IMR-90 (cell line): Measurements from ENCODE around the gene AKR7A2. TPM values are rescaled to one million over a fixed set of nuclear protein-coding genes. Genes with fewer than 3 reads are reported as not detected.

Experiments
- ATAC-seq: fragments of 200-7000 bp; cut with Tn5 transposase; 2 replicates; pipeline ENCODE4 v1.9.1; 2020; ENCODE audit warnings: low read depth, mild to moderate bottlenecking, moderate library complexity
- BruUV-seq: library from RNA; stranded (reverse); fragments of 400-500 nt; replicated peaks from 2 replicates; lab custom pipeline; 2021; lab: Mats Ljungman, UMichigan
- CTCF ChIA-PET: fragments of 300-600 bp; formaldehyde crosslinking; extraction: SDS; loops from one replicate; lab custom pipeline; 2021; ENCODE audit warnings: antibody characterized with exemption; lab: Yijun Ruan, JAX
- POLR2A ChIA-PET: fragments of 300-600 bp; sonication (Branson Sonifier 250); formaldehyde crosslinking; loops from one replicate; lab custom pipeline; 2022; ENCODE audit warnings: antibody characterized with exemption; ENCODE audit not compliant: unreplicated experiment; lab: Charles Lee
- DNase-seq: peaks from one replicate; pipeline ENCODE4 v3.0.0; 2013
- H2AFZ ChIP-seq: replicated peaks from 2 replicates; pipeline ENCODE3; 2013; ENCODE audit warnings: low read length, mild to moderate bottlenecking; ENCODE audit not compliant: poor library complexity
- H2AK5ac ChIP-seq: 2 replicates; pipeline ENCODE4 v1.6.1; 2013; ENCODE audit warnings: low read depth, low read length, inconsistent platforms
- H2AK9ac ChIP-seq: replicated peaks from 2 replicates; pipeline ENCODE3; 2013; ENCODE audit warnings: mild to moderate bottlenecking, low read depth, low read length, moderate library complexity; ENCODE audit not compliant: poor library complexity
- H2BK120ac ChIP-seq: 2 replicates; pipeline ENCODE4 v1.6.1; 2013; ENCODE audit warnings: low read depth, low read length, inconsistent platforms
- H2BK15ac ChIP-seq: 3 replicates; pipeline ENCODE4 v1.6.1; 2013; ENCODE audit warnings: low read depth, low read length, inconsistent platforms
- H2BK20ac ChIP-seq: 2 replicates; pipeline ENCODE4 v1.6.1; 2013; ENCODE audit warnings: low read depth, mild to moderate bottlenecking, inconsistent platforms, low read length, moderate library complexity
- H2BK5ac ChIP-seq: 2 replicates; pipeline ENCODE4 v1.6.1; 2013; ENCODE audit warnings: mild to moderate bottlenecking, low read depth, low read length, inconsistent platforms; ENCODE audit not compliant: poor library complexity, severe bottlenecking
- H3K14ac ChIP-seq: replicated peaks from 2 replicates; pipeline ENCODE4 v1.6.1; 2013; ENCODE audit warnings: low read depth, low read length, inconsistent platforms
- H3K18ac ChIP-seq: 2 replicates; pipeline ENCODE4 v1.6.1; 2013; ENCODE audit warnings: low read depth, low read length, control low read depth
- H3K23ac ChIP-seq: 2 replicates; pipeline ENCODE4 v1.6.1; 2013; ENCODE audit warnings: low read depth, low read length, inconsistent platforms
- H3K27ac ChIP-seq: 2 replicates; pipeline ENCODE4 v1.5.1; 2013; ENCODE audit warnings: mild to moderate bottlenecking, control low read depth, low read length; ENCODE audit not compliant: insufficient read depth
- H3K27me3 ChIP-seq: 2 replicates; pipeline ENCODE4 v1.6.1; 2013; ENCODE audit warnings: low read length; ENCODE audit not compliant: control insufficient read depth, insufficient read depth
- H3K36me3 ChIP-seq: 2 replicates; pipeline ENCODE4 v1.6.1; 2013; ENCODE audit warnings: low read length, mixed read lengths; ENCODE audit not compliant: control insufficient read depth, insufficient read depth
- H3K4ac ChIP-seq: 2 replicates; pipeline ENCODE4 v1.6.1; 2013; ENCODE audit warnings: low read depth, low read length, inconsistent platforms
- H3K4me1 ChIP-seq: 2 replicates; pipeline ENCODE4 v1.6.1; 2013; ENCODE audit warnings: low read length, mixed read lengths; ENCODE audit not compliant: control insufficient read depth, insufficient read depth
- H3K4me2 ChIP-seq: 2 replicates; pipeline ENCODE4 v1.6.1; 2013; ENCODE audit warnings: low read depth, mild to moderate bottlenecking, control low read depth, low read length, moderate library complexity
- H3K4me3 ChIP-seq: 2 replicates; pipeline ENCODE4 v1.5.1; 2013; ENCODE audit warnings: low read depth, mild to moderate bottlenecking, control low read depth, low read length, moderate library complexity; ENCODE audit not compliant: insufficient read depth
- H3K56ac ChIP-seq: 2 replicates; pipeline ENCODE4 v1.6.1; 2013; ENCODE audit warnings: low read length, inconsistent platforms; ENCODE audit not compliant: insufficient read depth; ENCODE audit errors: extremely low read depth
- H3K79me1 ChIP-seq, 2 experiments: 2 replicates each; pipeline ENCODE4 v1.6.1; 2013; ENCODE audit warnings: low read length in 2 of 2, inconsistent platforms in 1 of 2, low read depth in 1 of 2
- H3K9ac ChIP-seq: 2 replicates; pipeline ENCODE4 v1.6.1; 2013; ENCODE audit warnings: low read depth, low read length, control low read depth
- H3K9me1 ChIP-seq: 2 replicates; pipeline ENCODE4 v1.6.1; 2013; ENCODE audit warnings: low read length, inconsistent platforms; ENCODE audit not compliant: insufficient read depth
- H3K9me3 ChIP-seq: 2 replicates; pipeline ENCODE4 v1.6.1; 2013; ENCODE audit warnings: low read length; ENCODE audit not compliant: control insufficient read depth, insufficient read depth
- H4K20me1 ChIP-seq: 2 replicates; pipeline ENCODE4 v1.6.1; 2013; ENCODE audit warnings: low read length, inconsistent platforms; ENCODE audit not compliant: insufficient read depth
- H4K5ac ChIP-seq: 2 replicates; pipeline ENCODE4 v1.6.1; 2013; ENCODE audit warnings: mild to moderate bottlenecking, low read depth, low read length, control low read depth
- H4K8ac ChIP-seq, 2 experiments: 2 replicates each; pipeline ENCODE4 v1.6.1; 2013; ENCODE audit warnings: low read depth in 2 of 2, low read length in 2 of 2, control low read depth in 1 of 2, inconsistent platforms in 1 of 2
- H4K91ac ChIP-seq: 2 replicates; pipeline ENCODE4 v1.6.1; 2013; ENCODE audit warnings: low read depth, low read length, inconsistent platforms; ENCODE audit not compliant: insufficient read depth
- BHLHE40 ChIP-seq: fragments of 150-350 bp; IDR thresholded peaks from 2 replicates; pipeline ENCODE4 v1.6.1; 2016; ENCODE audit warnings: mild to moderate bottlenecking, low read depth, low read length
- CHD1 ChIP-seq: IDR thresholded peaks from 2 replicates; pipeline ENCODE4 v1.6.1; 2012; ENCODE audit warnings: low read depth, low read length, improper control_type of control experiment
- MAFK ChIP-seq: IDR thresholded peaks from 2 replicates; pipeline ENCODE4 v1.6.1; 2012; ENCODE audit warnings: low read depth, low read length, improper control_type of control experiment
- MAZ ChIP-seq: IDR thresholded peaks from 2 replicates; pipeline ENCODE4 v1.6.1; 2012; ENCODE audit warnings: low read depth, mild to moderate bottlenecking, low read length, improper control_type of control experiment, moderate library complexity, borderline replicate concordance
- NFE2L2 ChIP-seq: fragments of 150-350 bp; IDR thresholded peaks from 2 replicates; pipeline ENCODE4 v1.6.1; 2016; ENCODE audit warnings: low read depth, mild to moderate bottlenecking, low read length
- POLR2A ChIP-seq: IDR thresholded peaks from 2 replicates; pipeline ENCODE4 v1.6.1; 2012; ENCODE audit warnings: mild to moderate bottlenecking, low read depth, low read length
- RAD21 ChIP-seq: IDR thresholded peaks from 2 replicates; pipeline ENCODE4 v1.6.1; 2012; ENCODE audit warnings: low read length, improper control_type of control experiment
- RFX5 ChIP-seq: IDR thresholded peaks from 2 replicates; pipeline ENCODE4 v1.8.0; 2012; ENCODE audit warnings: low read depth, mild to moderate bottlenecking, low read length, moderate library complexity
- SMC3 ChIP-seq: fragments of 150-350 bp; IDR thresholded peaks from 2 replicates; pipeline ENCODE4 v1.6.1; 2016; ENCODE audit warnings: low read depth, mild to moderate bottlenecking, antibody characterized with exemption, low read length, moderate library complexity
- WGBS, 2 experiments: methylation state at CpG; one replicate each; pipeline versions ENCODE4 v1.1.5 to v1.1.7; 2013; ENCODE audit warnings: missing lambda C conversion rate in 2 of 2; ENCODE audit not compliant: insufficient read length in 1 of 2; ENCODE audit errors: extremely low coverage in 2 of 2; 5-methylcytosine and 5-hydroxymethylcytosine counted together
- dilution Hi-C: fragments of 300-500 bp; cut with HindIII; formaldehyde crosslinking; loops from one replicate; pipeline ENCODE4 v1.14.3; 2018; ENCODE audit warnings: low sequenced_read_pairs; ENCODE audit not compliant: unreplicated experiment
- in situ Hi-C: fragments of 300-500 bp; cut with MboI; formaldehyde crosslinking; loops from 3 replicates; pipeline ENCODE4 v1.14.3; 2019; ENCODE audit warnings: low sequenced_read_pairs, inconsistent platforms, mixed read lengths
- intact Hi-C: fragments of 100-400 bp; cut with micrococcal nuclease; formaldehyde crosslinking; loops from 2 replicates; pipeline ENCODE4 v1.10.0; 2022
- polyA plus RNA-seq, 3 experiments: library from polyadenylated mRNA; depleted of rRNA; stranded (reverse); fragments of >200 nt; gene quantifications; 2 replicates each; pipeline ENCODE4 v1.2.3, GENCODE V29; 2012; ENCODE audit warnings: low replicate concordance in 1 of 3
- total RNA-seq: library from RNA; depleted of rRNA; stranded (reverse); fragments of >200 nt; gene quantifications from 2 replicates; pipeline ENCODE4 v1.2.3, GENCODE V29; 2012
- TF ChIP-seq, protein P1 (sequence below): fragments of 150-350 bp; IDR thresholded peaks from 2 replicates; pipeline ENCODE4 v1.6.1; 2016; ENCODE audit warnings: low read depth, mild to moderate bottlenecking, low read length, moderate library complexity, borderline replicate concordance
- TF ChIP-seq, protein P2 (sequence below): conservative IDR thresholded peaks from 2 replicates; pipeline ENCODE4 v1.5.1; 2012; ENCODE audit warnings: mild to moderate bottlenecking, low read depth, low read length, improper control_type of control experiment

AKR7A2 gene
- total and polyA plus RNA-seq, 2 of the 4 experiments (the other 2 are of a cell fraction) = 55.8 to 60.2 TPM

DNA sequence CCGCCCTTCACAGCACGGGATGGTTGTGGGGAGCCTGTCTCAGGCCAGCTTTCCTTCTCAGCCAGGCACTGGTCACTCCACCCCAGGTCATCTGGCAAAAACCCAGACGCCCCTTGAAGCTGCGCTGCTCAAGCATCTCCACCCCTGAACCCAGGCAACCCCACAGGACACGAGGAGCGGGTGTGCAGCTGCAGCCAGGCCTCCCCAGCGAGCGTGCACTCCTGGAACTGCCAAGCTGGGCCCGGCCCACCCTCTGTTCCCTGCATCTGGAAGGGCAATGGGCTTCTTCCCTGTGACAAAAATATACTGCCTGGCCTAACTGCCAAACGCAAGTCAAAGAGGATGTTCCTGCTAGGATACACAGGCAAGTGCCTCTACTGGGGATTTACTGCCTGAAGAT is 39.9 kb upstream of the AKR7A2 start:
- Histone ChIP-seq H3K18ac (no peak overlapping the region), H3K4me1 (peaks cover 2% of the 10 kb centered on the region; the same call in 1 of the 2 replicates), H3K27ac (no peak overlapping the region)

More for the DNA sequence above, 39.9 kb upstream of the AKR7A2 start:
- Histone ChIP-seq H2BK120ac (no peak overlapping the region), H3K9me1 (no peaks in the 10 kb centered on the region), H3K14ac (no peak overlapping the region), H2BK20ac (no peak overlapping the region), H3K56ac (no peak overlapping the region), H3K9ac (no peak overlapping the region), H3K27me3 (no peaks in the 10 kb centered on the region), H4K20me1 (peaks cover 39% of the 10 kb centered on the region), H3K23ac (no peak overlapping the region), H4K91ac (no peak overlapping the region), H2AK5ac (no peak overlapping the region), H3K36me3 (peaks cover 82% of the 10 kb centered on the region), H2AFZ (peak overlapping the region; percentile 17), H3K9me3 (no peaks in the 10 kb centered on the region), H3K4me3 (no peak overlapping the region), H3K4me2 (no peak overlapping the region), H2BK15ac (no peak overlapping the region), H2BK5ac (no peak overlapping the region), H3K79me1 (peaks cover 23 to 67% of the 10 kb centered on the region in 2 experiments), H3K4ac (no peak overlapping the region), H4K5ac (no peak overlapping the region), H4K8ac (no peak overlapping the region), H2AK9ac (no peak overlapping the region)
- ChIA-PET CTCF (no interaction called here), POLR2A (no interaction called here)
- no peak for TF ChIP-seq POLR2A
- no peak for TF ChIP-seq MAFK
- no peak for TF ChIP-seq MAZ
- no peak for TF ChIP-seq SMC3
- TF ChIP-seq, protein P1, sequence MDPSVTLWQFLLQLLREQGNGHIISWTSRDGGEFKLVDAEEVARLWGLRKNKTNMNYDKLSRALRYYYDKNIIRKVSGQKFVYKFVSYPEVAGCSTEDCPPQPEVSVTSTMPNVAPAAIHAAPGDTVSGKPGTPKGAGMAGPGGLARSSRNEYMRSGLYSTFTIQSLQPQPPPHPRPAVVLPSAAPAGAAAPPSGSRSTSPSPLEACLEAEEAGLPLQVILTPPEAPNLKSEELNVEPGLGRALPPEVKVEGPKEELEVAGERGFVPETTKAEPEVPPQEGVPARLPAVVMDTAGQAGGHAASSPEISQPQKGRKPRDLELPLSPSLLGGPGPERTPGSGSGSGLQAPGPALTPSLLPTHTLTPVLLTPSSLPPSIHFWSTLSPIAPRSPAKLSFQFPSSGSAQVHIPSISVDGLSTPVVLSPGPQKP = no peak
- TF ChIP-seq RFX5 = no peak
- no peak for TF ChIP-seq BHLHE40
- TF ChIP-seq CHD1 = no peak
- TF ChIP-seq NFE2L2 = no peak
- TF ChIP-seq, protein P2, sequence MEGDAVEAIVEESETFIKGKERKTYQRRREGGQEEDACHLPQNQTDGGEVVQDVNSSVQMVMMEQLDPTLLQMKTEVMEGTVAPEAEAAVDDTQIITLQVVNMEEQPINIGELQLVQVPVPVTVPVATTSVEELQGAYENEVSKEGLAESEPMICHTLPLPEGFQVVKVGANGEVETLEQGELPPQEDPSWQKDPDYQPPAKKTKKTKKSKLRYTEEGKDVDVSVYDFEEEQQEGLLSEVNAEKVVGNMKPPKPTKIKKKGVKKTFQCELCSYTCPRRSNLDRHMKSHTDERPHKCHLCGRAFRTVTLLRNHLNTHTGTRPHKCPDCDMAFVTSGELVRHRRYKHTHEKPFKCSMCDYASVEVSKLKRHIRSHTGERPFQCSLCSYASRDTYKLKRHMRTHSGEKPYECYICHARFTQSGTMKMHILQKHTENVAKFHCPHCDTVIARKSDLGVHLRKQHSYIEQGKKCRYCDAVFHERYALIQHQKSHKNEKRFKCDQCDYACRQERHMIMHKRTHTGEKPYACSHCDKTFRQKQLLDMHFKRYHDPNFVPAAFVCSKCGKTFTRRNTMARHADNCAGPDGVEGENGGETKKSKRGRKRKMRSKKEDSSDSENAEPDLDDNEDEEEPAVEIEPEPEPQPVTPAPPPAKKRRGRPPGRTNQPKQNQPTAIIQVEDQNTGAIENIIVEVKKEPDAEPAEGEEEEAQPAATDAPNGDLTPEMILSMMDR = no peak
- TF ChIP-seq RAD21 = no peak
- intact Hi-C loops = no loop called here
- 69% methylated on average over 4 of the region's 10 CpGs; no CpG with 5 or more reads in 1 of the 2 experiments for WGBS, 2 experiments
- in situ Hi-C loops = no loop called here
- DNase-seq = no peak
- dilution Hi-C loops = no loop called here
- no peak for ATAC-seq
- no TSS peak for BruUV-seq
